Ovary (tissue), 9 donors: ENCODE measurements around the gene CYSTM1. TPM values are rescaled to one million over a fixed set of nuclear protein-coding genes. Genes with fewer than 3 reads are reported as not detected.

Experiments used
- DNase-seq, 5 donors: peaks; one replicate each; pipeline ENCODE4 v3.0.0-alpha.2; 2019 to 2020
- H3K27ac ChIP-seq, 2 donors: fragments of 200-600 bp; one replicate each; pipeline versions ENCODE4 v1.5.1 to v1.8.0; 2019 to 2022
- H3K27me3 ChIP-seq: fragments of 200-600 bp; one replicate; pipeline ENCODE4 v1.8.0; 2022
- H3K36me3 ChIP-seq: fragments of 200-600 bp; sonication (generic); one replicate; pipeline ENCODE4 v1.5.1; 2019
- H3K4me1 ChIP-seq: one replicate; pipeline ENCODE4 v1.8.1; 2013; ENCODE audit warnings: mild to moderate bottlenecking, moderate library complexity; ENCODE audit not compliant: insufficient read depth
- H3K4me3 ChIP-seq: fragments of 200-600 bp; sonication (generic); one replicate; pipeline ENCODE4 v1.5.1; 2017
- H3K9me3 ChIP-seq, 2 donors: fragments of 200-600 bp in 1 of 2; sonication (generic) in 1 of 2; one replicate each; pipeline versions ENCODE4 v1.5.1 to v1.8.1; 2013 to 2019; ENCODE audit warnings: mild to moderate bottlenecking in 1 of 2, moderate library complexity in 1 of 2
- EP300 ChIP-seq: sonication (generic); formaldehyde crosslinking; IDR thresholded peaks from one replicate; pipeline ENCODE4 v1.6.1; 2017; ENCODE audit warnings: antibody characterized with exemption
- POLR2A ChIP-seq: fragments of 450-650 bp; IDR thresholded peaks from one replicate; pipeline ENCODE4 v1.6.1; 2017; ENCODE audit warnings: antibody characterized with exemption, mild to moderate bottlenecking, moderate library complexity
- WGBS, 3 donors: extraction: QIAGEN DNeasy Blood & Tissue Kit in 1 of 3; methylation state at CpG; one replicate each; pipeline versions ENCODE4 v1.1.5 to v1.1.7; 2013 to 2017; 5-methylcytosine and 5-hydroxymethylcytosine counted together
- intact Hi-C, 4 donors: fragments of 100-400 bp; cut with DNase I; formaldehyde crosslinking; loops; one replicate each; pipeline versions ENCODE4 v1.11.0 to v1.15.1; 2022 to 2023
- polyA plus RNA-seq, 2 donors: library from polyadenylated mRNA; stranded (reverse); fragments of 200-250 nt in 1 of 2; fragments of 350-450 nt in 1 of 2; fragmentation: Illumina TruSeq in 1 of 2; extraction: RNeasy Lipid Tissue Mini Kit (QIAGEN cat#74804) in 1 of 2; gene quantifications; one replicate each; pipeline ENCODE4 v1.2.3, GENCODE V29; 2013 to 2014
- total RNA-seq, 7 donors: library from RNA; depleted of rRNA in 2 of 7; stranded (reverse); fragments of >200 nt in 2 of 7; fragmentation: NEBNext Ultra II Directional in 3 of 7; extraction: Animal tissue kit (Norgen Biotek cat#: 25700) in 3 of 7; gene quantifications; one replicate each; pipeline versions ENCODE4 v1.1.0 to v1.2.4, GENCODE V29; 2016 to 2023
- TF ChIP-seq, protein P1 (sequence below), 3 donors: fragments of 450-650 bp in 2 of 3; fragments of 200-600 bp in 1 of 3; IDR thresholded peaks; one replicate each; pipeline versions ENCODE4 v1.5.1 to v1.8.0; 2016 to 2022; ENCODE audit warnings: antibody characterized with exemption in 3 of 3, mild to moderate bottlenecking in 1 of 3
- donor health status: DM: no; HTN: no; CAD: no; lungs with moderate emphysema.
- donor health status: DM: no; HTN: no; CAD: no.
- donor health status: Bipolar disorder and iron deficiency.
- donor health status: DM: yes; HTN: yes; CAD: no.
- donor health status: DM: no; HTN: no; CAD: no.
- donor health status: DM: yes; HTN: yes; CAD: no.

The CYSTM1 gene
- total and polyA plus RNA-seq, 9 donors = 24.6 to 143 (median 40.5) TPM

DNA sequence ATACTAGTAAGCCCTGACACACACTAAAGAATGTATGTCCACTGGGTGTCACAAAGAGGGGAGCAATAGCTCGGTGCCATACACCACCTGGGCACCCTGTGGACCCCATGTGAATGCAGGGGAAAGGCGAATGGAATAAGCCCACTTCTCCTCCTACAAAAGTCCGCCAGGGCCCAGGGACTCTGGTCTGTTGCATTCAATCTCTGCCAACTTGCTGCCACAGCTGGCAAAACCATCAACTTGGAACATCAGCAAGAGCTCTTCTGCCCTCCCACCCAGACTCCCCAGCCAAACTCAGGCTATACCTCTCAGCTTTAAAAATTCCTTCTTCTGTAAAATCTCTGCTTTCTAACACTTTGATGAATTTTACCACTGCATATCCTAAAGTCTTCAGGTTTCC is 73.4 kb downstream of the CYSTM1 start:
- no peak for DNase-seq
- Histone ChIP-seq H3K9me3 (no peaks in the 10 kb centered on the region), H3K27me3 (no peaks in the 10 kb centered on the region), H3K36me3 (no peaks in the 10 kb centered on the region), H3K4me1 (peaks cover 5% of the 10 kb centered on the region), H3K4me3 (no peak overlapping the region), H3K27ac (no peak overlapping the region)
- 63 to 99% (median 98%) methylated on average over 3 of the region's 3 CpGs for WGBS, 3 donors
- intact Hi-C loops = no loop called here
- TF ChIP-seq POLR2A (no peak), EP300 (no peak)
- TF ChIP-seq, protein P1, sequence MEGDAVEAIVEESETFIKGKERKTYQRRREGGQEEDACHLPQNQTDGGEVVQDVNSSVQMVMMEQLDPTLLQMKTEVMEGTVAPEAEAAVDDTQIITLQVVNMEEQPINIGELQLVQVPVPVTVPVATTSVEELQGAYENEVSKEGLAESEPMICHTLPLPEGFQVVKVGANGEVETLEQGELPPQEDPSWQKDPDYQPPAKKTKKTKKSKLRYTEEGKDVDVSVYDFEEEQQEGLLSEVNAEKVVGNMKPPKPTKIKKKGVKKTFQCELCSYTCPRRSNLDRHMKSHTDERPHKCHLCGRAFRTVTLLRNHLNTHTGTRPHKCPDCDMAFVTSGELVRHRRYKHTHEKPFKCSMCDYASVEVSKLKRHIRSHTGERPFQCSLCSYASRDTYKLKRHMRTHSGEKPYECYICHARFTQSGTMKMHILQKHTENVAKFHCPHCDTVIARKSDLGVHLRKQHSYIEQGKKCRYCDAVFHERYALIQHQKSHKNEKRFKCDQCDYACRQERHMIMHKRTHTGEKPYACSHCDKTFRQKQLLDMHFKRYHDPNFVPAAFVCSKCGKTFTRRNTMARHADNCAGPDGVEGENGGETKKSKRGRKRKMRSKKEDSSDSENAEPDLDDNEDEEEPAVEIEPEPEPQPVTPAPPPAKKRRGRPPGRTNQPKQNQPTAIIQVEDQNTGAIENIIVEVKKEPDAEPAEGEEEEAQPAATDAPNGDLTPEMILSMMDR (IDR thresholded peaks at IDR 0.05) = no peak

GRCh38 chr5:140249536-140249935 is 74.5 kb downstream of the CYSTM1 start:
- no peak overlapping the region for H3K27ac ChIP-seq
- WGBS, 3 donors = 82 to 86% (median 84%) methylated on average over 5 of the region's 5 CpGs
- H3K4me1 ChIP-seq = peaks cover 5% of the 10 kb centered on the region
- no peaks in the 10 kb centered on the region for H3K36me3 ChIP-seq
- no peaks in the 10 kb centered on the region for H3K27me3 ChIP-seq
- DNase-seq = no peak
- intact Hi-C loops = no loop called here
- TF ChIP-seq EP300 (no peak), POLR2A (no peak)
- TF ChIP-seq, protein P1 (IDR thresholded peaks at IDR 0.05) = no peak
- H3K4me3 ChIP-seq = no peak overlapping the region
- no peaks in the 10 kb centered on the region for H3K9me3 ChIP-seq

GRCh38 chr5:140250386-140250785 is 75.4 kb downstream of the CYSTM1 start:
- DNase-seq = no peak
- Histone ChIP-seq H3K4me3 (no peak overlapping the region), H3K27ac (no peak overlapping the region), H3K27me3 (no peaks in the 10 kb centered on the region), H3K36me3 (no peaks in the 10 kb centered on the region), H3K4me1 (peaks cover 5% of the 10 kb centered on the region), H3K9me3 (no peaks in the 10 kb centered on the region)
- intact Hi-C loops = no loop called here
- TF ChIP-seq EP300 (no peak), POLR2A (no peak)
- TF ChIP-seq, protein P1 (IDR thresholded peaks at IDR 0.05) = no peak
- 87 to 89% (median 88%) methylated on average over 6 of the region's 6 CpGs for WGBS, 3 donors

GRCh38 chr5:140251527-140251973 is 76.6 kb downstream of the CYSTM1 start:
- Histone ChIP-seq H3K4me3 (no peak overlapping the region), H3K27ac (no peak overlapping the region), H3K27me3 (no peaks in the 10 kb centered on the region), H3K36me3 (no peaks in the 10 kb centered on the region), H3K9me3 (no peaks in the 10 kb centered on the region), H3K4me1 (peaks cover 2% of the 10 kb centered on the region)
- intact Hi-C loops = no loop called here
- TF ChIP-seq EP300 (no peak), POLR2A (no peak)
- TF ChIP-seq, protein P1 (IDR thresholded peaks at IDR 0.05) = no peak
- no peak for DNase-seq
- WGBS, 3 donors = 80 to 84% (median 84%) methylated on average over 5 of the region's 5 CpGs
